COLO668 (cell line): ENCODE results near the gene TPRN.

Experiments used
- DNase-seq: peaks from one replicate; lab custom pipeline; 2025; ENCODE audit not compliant: unreplicated experiment; lab: John Stamatoyannopoulos, UW

The TPRN gene

DNA sequence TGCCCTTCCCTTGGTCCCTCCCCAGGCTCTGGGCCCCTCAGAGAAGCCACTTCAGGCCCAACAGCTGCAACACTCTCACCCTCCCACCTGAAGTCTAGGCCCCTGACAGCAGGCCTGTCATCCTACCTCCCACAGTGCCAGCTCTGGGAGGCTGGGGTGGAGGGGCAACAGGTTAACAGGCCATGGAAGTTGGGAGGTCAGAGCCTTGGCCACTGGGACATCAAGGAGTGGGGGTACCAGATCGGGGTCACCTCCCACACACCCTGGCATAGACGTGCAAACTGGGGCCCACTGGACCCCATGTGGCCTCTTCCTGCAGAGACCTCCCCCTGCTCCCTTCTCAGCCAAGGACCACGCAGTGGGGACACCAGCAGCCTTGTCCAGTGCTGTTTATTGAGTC lies 9.3 kb downstream of the TPRN start:
- no peak for DNase-seq

DNA sequence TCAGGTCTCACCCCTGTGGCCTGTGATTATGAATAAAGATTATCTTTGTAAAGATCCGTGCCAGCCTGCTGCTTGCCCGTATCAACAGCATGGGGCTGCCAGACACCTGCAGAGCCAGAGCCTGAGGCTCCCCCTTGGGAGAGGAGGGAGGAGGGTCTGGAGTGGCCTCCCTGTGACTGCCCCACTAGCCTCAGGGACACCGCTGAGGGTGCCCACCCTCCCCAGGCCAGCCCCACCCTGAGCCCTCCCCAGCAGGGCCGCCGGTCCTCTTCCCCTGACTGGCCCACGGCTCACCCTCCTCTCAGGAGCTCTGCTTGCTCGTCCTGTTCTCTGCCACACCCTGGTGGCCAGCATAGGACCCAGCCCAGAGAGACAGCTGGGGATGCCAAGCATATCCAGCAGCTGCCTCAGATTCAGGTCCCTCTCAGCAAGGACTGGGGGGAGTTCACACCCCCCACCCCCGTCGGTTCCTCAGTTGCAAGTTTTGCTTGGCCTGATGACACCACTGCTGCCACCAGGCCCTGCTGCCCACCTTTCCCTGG lies 10.2 kb downstream of the TPRN start:
- peak; percentile 28 for DNase-seq

DNA sequence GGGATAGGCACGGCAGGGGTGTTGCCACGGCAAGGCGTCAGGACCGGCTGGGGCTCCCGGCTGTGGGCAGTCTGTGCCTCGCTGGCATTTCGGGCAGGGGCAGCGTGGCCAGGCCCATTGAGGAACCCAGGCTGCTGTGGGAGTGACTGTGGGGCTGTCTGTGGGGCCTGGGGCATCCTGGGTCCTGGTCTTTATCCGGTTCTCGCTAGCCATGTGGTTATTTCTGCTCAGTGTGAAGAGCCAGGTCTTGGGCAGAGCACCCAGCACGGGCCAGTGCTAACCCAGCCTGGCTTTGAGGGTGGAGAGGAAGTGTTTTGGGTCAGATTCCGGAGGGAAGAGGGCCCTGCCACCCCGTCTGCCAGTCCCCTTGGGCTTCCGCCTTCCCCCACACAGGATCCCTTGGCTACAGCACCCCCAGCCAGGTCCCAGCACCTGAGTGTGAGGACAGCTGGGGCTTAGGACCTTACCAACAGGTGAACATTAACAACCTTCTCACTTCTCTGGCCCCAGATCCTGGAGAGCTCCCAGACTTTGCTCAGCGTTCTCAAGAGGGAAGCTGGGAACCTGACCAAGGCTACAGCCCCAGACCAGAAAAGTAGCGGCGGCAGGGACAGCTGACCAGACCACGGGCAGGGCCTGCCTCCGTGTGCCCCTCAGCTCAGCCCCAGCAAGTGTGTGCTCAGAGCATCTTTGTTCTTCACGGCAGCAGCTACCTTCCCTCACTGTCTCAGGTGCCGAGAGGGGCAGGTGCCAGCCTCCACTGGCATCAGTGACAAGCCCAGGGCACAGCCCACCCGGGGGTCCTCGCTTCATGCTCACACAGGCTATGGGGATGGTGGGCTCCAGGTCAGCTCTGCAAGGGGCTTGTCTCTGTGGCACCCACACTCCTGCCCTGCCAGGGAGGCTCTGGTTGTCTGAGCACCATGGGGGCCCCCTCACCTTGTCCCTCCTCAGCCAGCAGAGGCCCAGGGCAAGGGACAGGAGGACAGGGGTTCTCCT lies 10.9 kb downstream of the TPRN start:
- DNase-seq, result no peak

DNA sequence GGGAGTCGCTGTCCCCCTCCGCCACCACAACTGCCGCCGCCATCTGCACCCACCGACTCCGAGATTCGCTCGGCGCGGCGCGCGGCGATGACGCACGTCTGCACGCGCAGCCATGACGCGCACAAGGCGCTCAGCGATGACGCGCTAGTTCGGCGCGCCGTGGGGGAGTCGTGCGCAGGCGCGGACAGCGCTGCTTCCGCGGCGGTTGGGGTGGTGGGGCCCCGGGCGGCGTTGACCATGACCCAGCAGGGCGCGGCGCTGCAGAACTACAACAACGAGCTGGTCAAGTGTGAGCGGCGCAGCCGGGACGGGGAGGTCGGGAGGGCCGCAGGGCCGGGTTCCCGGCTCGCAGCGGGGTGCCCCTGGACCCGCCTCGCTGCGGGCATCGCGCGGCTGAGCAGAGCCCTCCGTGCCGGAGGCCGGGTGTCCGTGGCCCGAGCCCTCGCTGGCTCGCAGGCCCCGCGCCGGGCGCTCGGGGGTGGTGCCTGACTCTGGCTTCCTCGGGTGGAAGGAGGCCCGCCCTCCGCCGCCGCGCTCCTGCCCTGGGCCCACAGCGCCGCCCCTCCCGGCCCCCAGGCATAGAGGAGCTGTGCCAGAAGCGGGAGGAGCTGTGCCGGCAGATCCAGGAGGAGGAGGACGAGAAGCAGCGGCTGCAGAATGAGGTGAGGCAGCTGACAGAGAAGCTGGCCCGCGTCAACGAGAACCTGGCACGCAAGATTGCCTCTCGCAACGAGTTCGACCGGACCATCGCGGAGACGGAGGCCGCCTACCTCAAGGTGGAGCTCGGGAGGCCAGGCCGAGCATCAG lies 11.8 kb downstream of the TPRN start, which contains the start of the genes ANAPC2 and SSNA1:
ANAPC2 (minus strand) TSS at position 71 of the 807 bp plus-strand sequence; CDS start at position 43, 28 bp downstream.
SSNA1 (plus strand) TSS at position 187 of the 807 bp plus-strand sequence; CDS start at position 238, 51 bp downstream.
- peak; percentile 97 for DNase-seq

DNA sequence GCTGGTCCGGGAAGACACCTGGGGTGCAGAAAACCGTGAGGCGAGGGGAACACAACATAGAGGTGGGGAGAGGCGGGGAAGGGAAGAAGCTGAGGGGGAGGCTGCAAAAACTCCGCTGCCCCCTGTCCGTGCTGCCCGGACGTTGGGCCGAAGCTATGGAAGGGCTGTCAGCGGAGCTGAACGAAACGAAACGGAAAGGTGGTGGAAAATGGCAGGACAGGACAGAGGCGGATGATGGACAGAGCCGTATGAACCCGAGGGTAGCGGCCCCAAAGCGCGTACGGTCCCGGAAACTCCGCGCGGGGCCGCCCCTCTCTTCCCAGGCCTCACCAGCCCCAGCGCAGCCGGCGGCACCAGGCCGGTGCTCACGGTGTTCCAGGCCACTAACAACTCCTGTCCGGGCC lies 12.5 kb downstream of the TPRN start:
- no peak for DNase-seq

DNA sequence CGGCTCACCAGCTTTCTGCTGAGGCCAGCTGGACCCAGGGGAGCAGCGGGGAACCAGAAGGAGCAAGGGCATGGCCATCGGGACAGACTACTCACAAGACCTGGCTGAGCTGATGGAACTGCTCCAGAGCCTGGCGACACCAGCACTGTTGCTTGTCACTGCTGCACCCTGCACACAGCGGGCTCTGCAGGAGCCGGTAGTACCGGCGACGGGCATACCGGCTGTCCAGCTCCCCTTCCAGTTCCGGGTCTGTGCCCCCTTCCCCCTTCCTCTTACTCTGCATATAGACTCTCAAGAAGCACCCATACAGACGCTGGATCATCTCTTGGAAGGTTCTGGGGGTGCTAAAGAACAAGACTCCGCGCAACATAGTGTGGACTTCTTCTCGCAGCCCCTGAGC lies 13.2 kb downstream of the TPRN start:
- DNase-seq, result no peak

DNA sequence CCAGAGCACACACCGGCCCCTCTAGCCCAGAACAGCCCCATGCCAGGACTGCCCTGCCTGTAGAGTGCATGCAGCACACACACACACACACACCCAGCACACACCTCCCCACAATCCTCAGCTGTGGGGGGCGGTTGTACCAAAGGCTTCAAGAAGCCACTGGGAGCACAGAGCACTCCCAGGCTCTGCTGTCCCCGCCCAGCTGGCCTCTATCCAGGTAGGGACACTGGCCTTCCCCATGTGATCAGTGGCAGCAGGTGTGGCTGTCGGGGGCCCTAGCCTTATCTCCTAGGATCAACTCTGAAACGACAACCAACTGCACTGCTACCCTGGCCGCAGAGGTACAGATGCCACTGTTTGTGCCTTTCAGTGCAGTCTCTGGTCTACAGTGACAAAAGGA lies 14.2 kb downstream of the TPRN start:
- DNase-seq, result peak; percentile 18

DNA sequence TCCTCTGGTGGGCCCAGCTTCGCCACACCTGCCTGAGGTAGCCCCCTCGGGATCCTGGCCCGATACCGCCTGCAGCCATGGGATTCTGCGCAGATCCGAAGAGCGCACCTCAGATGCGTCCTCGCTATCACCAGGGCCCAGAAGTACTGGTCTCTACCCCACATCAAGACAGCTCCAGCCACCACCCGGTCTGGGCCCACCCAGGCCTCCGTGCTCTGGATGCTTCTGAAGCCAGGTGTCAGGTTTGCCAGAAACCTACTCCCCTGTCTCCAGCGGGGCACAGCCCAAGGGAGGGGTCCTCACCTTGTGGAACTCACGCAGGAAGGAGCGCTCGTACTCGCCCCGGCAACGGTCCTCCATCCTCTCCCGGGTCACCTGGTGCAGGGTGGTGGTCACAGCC lies 14.6 kb downstream of the TPRN start:
- DNase-seq, result no peak

DNA sequence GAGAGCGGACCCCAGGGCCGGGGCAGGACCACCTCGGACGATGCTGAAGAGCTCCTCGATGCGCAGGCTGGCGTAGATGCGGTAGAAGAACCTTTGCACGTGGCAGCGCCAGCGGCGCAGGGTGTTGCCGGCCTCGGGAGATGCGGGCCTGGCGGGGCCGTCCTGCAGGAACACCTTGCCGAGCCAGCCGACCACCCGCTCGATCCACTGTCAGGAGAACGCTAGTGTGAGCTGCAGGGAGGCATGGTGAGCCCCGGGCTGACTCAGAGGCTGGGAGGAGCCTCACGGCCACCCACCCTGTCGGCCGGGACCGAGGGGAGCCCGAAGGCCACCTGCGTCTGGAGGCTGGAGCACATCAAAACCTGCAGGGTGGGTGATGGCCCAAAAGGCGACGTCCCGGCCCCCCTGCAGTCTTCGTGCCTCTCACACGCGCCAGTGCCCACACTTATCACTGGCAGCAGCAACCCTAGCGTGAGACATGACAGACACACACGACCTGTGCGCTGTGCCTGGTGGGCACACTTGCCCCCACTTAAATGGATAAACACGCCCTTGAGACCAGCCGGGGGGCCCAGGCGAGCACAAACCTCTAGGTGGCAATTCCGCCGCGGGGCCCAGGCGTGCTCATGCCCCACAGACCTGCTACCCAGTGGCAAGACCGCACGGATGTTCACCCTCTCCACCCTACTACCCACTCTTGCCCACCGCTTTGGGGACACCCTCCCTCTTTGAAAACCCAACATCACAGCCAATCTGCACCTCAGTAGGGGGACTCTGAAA lies 15.5 kb downstream of the TPRN start:
- no peak for DNase-seq

DNA sequence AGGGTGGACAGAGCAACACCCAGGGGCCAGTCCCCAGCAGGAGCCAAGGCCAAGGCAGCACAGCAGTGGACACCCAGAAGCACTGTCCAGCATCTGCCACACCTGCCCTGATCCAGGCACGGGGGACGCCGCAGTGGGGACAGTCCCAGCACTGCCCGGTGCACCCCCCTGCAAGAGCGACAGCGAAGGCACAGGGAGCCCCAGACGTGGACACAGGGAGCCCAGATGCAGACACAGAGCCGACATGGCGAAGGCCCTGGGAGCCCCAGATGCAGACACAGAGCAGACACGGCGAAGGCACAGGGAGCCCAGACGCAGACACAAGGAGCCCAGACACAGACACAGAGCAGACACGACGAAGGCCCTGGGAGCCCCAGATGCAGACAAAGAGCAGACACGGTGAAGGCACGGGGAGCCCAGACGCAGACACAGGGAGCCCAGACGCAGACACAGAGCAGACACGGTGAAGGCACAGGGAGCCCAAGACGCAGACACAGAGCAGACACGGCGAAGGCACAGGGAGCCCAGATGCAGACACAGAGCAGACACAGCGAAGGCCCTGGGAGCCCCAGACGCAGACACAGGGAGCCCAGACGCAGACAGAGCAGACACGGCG lies 16.5 kb downstream of the TPRN start:
- DNase-seq, result no peak

DNA sequence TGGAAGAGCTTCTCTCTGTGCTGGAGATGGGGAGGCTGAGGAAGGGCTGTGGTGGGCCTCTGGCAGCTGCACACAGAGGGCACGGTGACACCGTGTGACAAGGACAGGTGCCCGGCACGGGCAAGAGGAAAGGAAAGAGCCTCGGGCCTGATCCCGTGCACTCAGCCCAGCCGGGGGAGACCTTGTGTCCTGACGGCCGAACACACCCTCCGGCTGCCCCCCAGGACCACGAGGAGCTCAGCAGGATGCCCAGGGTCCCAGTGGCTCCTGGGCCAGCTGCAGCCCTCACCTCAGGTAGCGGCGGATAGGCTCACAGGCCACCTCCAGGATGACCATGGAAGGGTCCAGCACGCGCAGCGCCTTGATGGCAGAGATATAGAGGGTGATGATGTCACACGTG lies 17.7 kb downstream of the TPRN start:
- DNase-seq, result no peak

DNA sequence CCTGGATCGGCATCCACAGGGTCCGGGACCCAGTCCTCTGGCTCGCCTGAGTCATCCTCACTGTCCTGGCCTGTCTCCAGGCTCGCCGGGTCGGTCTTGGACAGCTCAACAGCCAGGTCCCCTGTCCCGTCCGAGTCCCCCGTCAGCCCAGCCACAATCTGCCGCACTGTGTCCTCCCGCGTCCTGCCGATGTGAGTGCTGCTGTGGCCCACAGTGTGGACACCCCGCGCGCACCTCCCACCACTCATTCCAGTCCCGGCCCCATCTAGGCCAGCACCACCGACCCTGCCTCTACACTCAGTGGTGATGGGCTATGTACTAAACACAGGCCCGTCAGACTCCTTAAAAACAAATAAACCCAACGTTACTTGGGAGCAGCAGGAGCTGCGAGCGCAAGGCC lies 18.9 kb downstream of the TPRN start:
- DNase-seq, result no peak

DNA sequence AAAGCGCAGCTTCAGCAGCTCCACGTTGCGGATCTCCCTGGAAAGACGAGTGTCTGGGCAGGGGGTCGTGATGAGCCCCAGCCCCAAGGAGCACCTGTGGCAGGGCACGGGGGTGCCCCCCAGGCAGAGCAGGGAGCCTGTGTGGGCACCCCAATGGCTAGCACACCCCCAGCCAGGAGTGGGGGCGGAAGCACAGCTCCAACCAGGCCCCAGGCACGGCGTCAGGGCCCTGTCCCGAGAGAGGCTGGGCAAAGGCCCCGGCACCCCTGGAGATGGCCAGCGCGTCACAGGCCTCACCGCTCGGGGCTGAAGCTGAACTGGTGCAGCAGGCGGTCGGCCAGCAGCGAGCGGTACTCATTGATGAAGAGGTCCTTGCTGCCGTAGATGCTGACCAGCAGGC lies 20.1 kb downstream of the TPRN start:
- no peak for DNase-seq

DNA sequence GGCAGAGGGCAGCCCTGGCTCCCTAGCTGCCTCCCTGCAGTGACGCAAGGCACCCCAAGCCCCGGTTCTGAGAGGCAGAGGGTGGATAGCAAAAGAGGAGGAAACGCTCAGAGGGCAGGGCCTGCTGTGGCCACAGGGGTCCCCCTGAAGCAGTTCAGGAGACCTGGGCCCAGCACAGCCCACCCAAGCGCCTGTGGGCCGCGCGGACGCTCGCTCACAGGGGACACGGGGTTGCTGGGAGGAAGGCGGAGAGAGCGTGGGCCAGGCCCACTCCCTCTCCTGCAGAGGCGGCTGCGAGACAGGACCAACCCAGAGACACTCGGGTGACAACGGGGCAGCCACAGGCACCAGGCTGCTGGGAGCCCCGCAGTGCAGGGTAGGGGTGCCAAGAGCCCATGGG lies 20.8 kb downstream of the TPRN start:
- no peak for DNase-seq

DNA sequence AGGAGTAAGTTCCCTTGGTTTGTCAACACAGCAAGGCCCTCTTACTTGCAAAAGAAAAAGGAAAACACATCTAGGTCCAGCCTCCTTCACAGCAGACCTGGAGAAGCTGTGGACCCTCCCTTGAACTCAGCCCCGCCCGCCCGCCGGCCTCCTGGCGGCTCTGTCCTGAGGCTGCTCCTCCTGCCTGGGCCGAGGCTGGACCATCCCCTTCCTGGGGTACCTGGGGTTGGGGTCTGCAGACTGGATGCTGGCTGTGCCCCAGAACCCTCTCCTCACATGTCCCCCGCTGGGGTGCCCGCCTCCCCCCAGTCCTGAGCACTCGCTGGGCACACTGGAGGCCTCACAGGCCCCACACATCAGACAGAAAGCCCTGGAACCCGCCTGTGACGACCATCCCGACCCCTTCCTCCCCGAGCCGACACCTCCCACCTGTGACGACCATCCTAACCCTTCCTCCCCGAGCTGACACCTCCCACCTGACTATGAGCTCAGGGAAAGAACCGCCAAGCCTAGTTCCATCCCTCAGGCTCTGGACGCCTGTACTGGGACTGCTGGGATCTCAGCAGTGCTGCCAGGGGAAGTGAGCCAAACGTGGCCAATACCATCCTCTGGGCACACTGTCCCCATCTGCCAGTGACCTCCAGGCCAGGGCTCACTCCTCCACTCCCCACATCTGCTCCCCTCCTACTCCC lies 21.5 kb downstream of the TPRN start:
- DNase-seq, result no peak

DNA sequence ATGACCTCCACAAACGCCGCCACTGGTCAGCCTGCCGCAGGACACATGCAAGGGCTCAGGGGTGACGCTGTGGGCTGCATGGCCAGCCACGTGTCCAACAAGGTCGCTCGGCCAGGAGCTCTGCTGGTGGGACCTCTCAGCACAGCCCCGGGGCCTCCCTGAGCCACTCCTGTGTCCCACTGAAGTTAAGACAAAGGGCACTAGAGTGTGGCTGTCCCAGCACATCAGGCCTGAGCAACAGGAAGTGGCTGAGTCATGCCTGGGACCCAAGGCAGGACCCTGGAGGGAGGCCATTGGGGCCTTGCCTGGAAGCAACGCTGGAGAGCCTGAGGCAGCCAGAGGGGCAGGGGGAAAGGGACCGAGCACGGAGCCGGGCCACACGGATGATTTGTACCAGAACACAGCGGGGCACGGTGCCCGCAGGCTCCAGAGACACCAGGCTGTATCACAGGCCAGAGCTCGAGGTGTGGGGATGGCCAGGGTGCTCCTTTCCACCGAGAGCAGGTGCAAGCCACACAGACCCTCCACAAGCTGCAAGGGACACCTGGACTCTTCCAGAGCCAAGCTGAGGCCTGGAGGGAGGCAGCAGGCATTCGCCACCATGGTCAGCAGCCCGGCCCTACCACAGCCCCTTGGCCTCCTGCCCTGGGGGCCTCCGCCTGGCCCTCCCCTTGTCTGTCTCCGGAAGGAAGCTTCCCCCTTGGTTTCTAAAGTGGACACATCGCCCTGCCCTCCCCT lies 22.2 kb downstream of the TPRN start:
- DNase-seq, result no peak

DNA sequence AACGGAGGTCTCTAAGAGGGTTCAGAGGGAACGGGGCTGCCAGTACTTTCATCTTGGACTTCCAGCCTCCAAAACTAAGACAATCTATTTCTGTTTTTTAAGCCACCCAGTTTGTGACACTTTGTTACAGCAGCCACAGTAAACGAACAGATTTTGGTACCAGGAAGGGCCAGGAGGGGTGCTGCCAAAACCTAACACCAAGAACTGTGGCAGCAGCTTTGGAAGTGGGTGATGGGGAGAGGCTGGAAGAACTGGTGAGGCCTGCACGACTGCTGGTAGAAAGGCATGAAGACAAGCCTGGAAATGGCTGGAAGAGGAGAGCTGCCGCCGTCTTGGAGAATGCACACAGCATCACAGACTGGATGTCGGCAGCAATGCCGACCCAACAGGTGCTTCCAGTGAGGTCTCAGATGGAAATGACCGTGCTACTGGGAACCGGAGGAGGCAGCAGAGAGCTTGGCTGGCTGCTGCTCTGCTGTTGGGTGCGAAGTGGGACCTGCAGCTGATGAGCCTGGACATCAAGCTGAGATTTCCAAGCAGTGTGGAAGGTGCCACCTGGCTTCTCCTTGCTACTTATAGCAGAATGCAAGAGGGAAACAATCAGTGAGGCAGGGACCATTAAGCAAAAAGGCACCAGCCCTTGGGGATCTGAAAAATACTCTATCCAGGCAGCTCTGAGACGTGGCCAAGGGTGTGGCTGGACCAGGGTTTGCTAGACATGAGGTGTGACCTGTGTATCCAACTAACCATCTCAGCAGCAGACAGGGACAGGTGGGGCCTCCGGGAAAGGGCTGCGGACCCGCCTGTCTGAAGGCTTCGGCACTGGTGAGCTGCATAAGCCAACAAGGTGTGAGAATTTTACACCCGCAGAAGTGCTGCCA lies 24.0 kb downstream of the TPRN start:
- DNase-seq, result peak; percentile 52

DNA sequence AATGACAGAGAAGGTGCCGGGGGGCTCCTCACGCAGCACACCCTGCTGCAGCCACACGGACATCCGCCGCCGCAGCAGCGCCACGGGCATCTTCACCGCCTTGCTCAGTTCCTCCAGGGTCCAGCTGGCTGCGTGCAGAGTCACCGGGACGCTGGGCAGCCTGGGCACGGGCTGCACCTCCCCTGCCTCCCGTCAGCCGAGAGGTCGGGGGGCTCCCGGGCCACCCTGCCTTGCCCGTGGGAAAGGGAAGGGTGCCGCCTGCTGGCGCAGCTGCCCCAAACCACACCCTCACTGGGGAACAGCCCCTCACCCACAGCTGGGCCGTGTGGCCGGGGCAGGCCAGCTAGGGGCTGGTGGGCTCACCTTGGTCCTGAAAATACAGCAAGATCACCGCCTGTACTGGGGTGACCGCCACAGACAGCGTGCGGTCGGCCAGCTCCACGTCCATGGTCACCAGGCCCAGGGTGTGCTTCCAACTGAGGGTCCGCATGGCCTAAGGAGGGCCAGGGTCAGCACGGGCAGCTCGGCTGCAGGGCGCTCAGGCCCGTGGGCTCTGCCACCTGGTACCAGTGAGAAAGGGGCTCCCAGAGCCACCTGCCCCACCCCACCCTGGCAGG lies 25.1 kb downstream of the TPRN start:
- DNase-seq, result no peak
